IPS-18a (cell line): ENCODE data around the gene FUT7.
"Not testable (repeated sequence)": the region's sequence is repeated elsewhere in the genome, so short reads cannot be mapped to it uniquely, and the experiment has no call there.

Source experiments
- H3K27ac ChIP-seq: one replicate; pipeline ENCODE4 v1.5.1; 2013; ENCODE audit warnings: low read length
- H3K27me3 ChIP-seq: one replicate; pipeline ENCODE4 v1.6.1; 2013; ENCODE audit warnings: mild to moderate bottlenecking, low read length; ENCODE audit not compliant: control insufficient read depth, insufficient read depth
- H3K36me3 ChIP-seq: one replicate; pipeline ENCODE4 v1.6.1; 2013; ENCODE audit warnings: low read depth, low read length; ENCODE audit not compliant: control insufficient read depth
- H3K4me1 ChIP-seq: one replicate; pipeline ENCODE4 v1.6.1; 2013; ENCODE audit warnings: low read depth, low read length; ENCODE audit not compliant: control insufficient read depth
- H3K4me3 ChIP-seq: one replicate; pipeline ENCODE4 v1.5.1; 2013; ENCODE audit warnings: low read length
- H3K9ac ChIP-seq: one replicate; pipeline ENCODE4 v1.6.1; 2013; ENCODE audit warnings: mild to moderate bottlenecking, low read length, moderate library complexity
- H3K9me3 ChIP-seq: one replicate; pipeline ENCODE4 v1.6.1; 2013; ENCODE audit warnings: low read depth, low read length; ENCODE audit not compliant: control insufficient read depth

FUT7 gene

DNA sequence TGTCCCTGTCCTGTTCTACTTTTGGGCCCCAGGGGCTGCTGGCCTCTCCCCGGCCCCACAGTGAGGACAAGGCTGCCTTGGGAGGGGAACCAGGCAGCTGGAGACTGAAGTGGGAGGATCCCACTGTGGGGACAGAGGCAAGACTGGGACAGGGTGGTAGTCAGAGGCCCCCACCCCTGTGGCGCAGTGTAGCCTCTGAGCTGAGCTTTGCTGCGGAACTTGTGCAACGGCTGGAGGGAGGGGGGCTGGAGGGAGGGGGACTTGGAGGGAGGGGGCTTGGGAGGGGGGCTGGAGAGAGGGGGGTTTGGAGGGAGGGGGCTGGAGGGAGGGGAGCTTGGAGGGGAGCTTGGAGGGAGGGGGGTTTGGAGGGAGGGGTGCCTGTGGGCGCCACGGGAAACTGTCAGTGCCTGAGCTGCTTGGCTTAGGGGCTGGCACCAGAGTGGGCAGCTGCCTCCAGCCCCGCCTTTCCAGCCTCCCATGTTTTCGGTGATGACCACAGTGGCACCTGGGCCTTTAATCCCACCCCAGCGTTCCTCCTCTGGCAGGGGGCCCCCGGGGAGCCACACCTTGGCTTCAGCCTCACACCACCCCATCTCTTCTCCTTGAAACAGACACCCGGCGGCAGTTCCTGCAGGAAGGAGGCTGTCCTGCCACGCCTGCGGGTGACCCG is 2.3 kb upstream of the FUT7 start:
- no peak overlapping the region for H3K27ac ChIP-seq
- no peaks in the 10 kb centered on the region for H3K4me1 ChIP-seq
- no peak overlapping the region for H3K9ac ChIP-seq

DNA sequence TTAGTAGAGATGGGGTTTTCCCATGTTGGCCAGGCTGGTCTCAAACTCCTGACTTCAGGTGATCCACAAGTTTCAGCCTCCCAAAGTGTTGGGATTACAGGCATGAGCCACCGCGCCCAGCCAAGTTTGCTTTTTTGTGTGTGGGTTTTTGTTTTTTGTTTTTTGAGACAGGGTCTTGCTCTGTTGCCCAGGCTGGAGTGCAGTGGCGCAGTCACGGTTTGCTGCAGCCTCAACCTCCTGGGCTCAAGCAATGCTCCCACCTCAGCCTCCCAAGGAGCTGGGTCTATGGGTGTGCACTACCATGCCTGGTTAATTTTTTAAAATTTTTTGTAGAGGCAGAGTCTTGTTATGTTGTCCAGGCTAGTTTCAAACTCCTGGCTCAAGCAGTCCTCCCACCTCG is 1.6 kb upstream of the FUT7 start:
- not testable (repeated sequence) for H3K9ac ChIP-seq, H3K27ac ChIP-seq, H3K4me1 ChIP-seq

More for the DNA sequence above, 2.3 kb upstream of the FUT7 start:
- H3K9me3 ChIP-seq: no peaks in the 10 kb centered on the region
- H3K27me3 ChIP-seq: peaks cover 1% of the 10 kb centered on the region
- no peak overlapping the region for H3K4me3 ChIP-seq
- H3K36me3 ChIP-seq: no peaks in the 10 kb centered on the region

GRCh38 chr9:137032858-137033257 is 970 bp upstream of the FUT7 start:
- Histone ChIP-seq H3K9ac (no peak overlapping the region), H3K9me3 (no peaks in the 10 kb centered on the region), H3K27me3 (peaks cover 10% of the 10 kb centered on the region), H3K4me1 (no peaks in the 10 kb centered on the region), H3K36me3 (no peaks in the 10 kb centered on the region), H3K4me3 (no peak overlapping the region), H3K27ac (no peak overlapping the region)

More for the DNA sequence above, 1.6 kb upstream of the FUT7 start:
- H3K9me3 ChIP-seq, H3K27me3 ChIP-seq, H3K36me3 ChIP-seq, H3K4me3 ChIP-seq: not testable (repeated sequence)

- no peaks in the 10 kb centered on the region for H3K36me3 ChIP-seq
- no peak overlapping the region for H3K27ac ChIP-seq
- no peaks in the 10 kb centered on the region for H3K4me1 ChIP-seq
- H3K4me3 ChIP-seq: no peak overlapping the region
- H3K9me3 ChIP-seq: no peaks in the 10 kb centered on the region
- H3K27me3 ChIP-seq: peaks cover 27% of the 10 kb centered on the region
- no peak overlapping the region for H3K9ac ChIP-seq
These were observed 1.1 kb downstream of the FUT7 start for GRCh38 chr9:137030538-137031527.

DNA sequence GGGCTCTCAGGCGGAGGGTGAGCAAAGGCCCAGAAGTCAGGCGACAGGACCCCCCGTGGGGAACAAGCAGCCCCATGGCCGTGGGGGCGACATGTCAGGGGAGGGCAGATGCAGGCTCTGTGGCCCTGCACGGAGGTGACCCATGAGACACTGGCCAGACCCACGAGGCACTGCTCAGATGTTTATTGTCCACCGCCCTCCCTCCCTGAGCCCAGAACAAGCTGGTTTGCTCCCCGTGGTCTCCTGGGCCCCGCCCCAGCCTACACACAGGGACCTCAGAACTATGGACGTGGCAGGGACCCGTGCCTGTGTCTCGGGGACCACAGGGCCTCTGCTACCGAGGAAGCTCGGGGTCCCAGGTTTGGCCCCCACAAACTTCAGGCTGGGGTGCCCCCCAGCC is 1.9 kb downstream of the FUT7 start:
- Histone ChIP-seq H3K27me3 (peaks cover 27% of the 10 kb centered on the region), H3K4me1 (no peaks in the 10 kb centered on the region), H3K27ac (no peak overlapping the region), H3K9ac (no peak overlapping the region), H3K36me3 (no peaks in the 10 kb centered on the region), H3K4me3 (no peak overlapping the region), H3K9me3 (no peaks in the 10 kb centered on the region)

GRCh38 chr9:137029058-137029936 is 2.6 kb downstream of the FUT7 start:
- Histone ChIP-seq H3K27ac (no peak overlapping the region), H3K9me3 (no peaks in the 10 kb centered on the region), H3K4me3 (peak overlapping the region; percentile 50), H3K36me3 (no peaks in the 10 kb centered on the region), H3K9ac (no peak overlapping the region), H3K4me1 (no peaks in the 10 kb centered on the region), H3K27me3 (peaks cover 27% of the 10 kb centered on the region)

DNA sequence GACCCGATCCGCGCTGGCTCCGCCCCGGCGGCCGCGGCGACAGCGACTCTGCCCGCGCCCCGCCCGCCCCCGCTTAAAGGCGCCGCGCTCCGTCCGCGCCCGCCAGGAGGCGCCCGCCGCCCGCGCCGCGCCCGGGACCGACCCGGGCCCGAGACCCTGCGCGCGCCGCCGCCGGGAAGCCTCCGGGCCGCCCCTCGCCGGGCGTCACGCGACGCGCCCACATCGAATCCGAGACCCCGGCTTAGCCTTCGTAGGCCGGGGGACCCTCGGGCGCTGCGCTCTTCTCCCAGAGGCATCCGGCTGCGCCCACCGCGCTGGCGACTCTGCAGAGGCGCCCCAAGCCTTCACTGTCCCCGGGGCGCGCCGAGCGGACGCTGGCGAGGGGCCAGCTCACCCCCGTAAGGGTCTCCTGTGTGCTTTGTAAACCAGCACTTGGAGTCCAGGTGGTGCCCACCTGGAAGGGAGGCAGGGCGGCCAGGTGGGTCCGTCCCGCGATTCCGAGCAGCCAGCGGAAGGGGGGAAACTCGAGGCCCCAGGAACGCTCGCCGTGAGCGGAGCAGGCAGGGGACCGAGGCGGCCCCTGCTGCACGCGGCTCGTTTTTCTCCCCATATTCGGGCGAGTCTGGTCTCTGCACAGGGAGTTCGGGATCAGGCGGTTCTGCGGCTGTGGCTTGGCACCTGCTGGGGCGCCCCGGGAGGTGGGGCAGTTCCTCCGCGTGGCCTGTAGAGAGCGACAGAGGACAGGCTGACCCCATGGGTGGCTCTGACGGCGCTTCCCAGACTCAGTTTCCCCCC is 3.4 kb downstream of the FUT7 start:
- H3K4me1 ChIP-seq: no peaks in the 10 kb centered on the region
- H3K9ac ChIP-seq: no peak overlapping the region
- no peaks in the 10 kb centered on the region for H3K9me3 ChIP-seq
- no peak overlapping the region for H3K27ac ChIP-seq
- H3K36me3 ChIP-seq: no peaks in the 10 kb centered on the region
- H3K27me3 ChIP-seq: peaks cover 27% of the 10 kb centered on the region
- H3K4me3 ChIP-seq: peak overlapping the region; percentile 50

DNA sequence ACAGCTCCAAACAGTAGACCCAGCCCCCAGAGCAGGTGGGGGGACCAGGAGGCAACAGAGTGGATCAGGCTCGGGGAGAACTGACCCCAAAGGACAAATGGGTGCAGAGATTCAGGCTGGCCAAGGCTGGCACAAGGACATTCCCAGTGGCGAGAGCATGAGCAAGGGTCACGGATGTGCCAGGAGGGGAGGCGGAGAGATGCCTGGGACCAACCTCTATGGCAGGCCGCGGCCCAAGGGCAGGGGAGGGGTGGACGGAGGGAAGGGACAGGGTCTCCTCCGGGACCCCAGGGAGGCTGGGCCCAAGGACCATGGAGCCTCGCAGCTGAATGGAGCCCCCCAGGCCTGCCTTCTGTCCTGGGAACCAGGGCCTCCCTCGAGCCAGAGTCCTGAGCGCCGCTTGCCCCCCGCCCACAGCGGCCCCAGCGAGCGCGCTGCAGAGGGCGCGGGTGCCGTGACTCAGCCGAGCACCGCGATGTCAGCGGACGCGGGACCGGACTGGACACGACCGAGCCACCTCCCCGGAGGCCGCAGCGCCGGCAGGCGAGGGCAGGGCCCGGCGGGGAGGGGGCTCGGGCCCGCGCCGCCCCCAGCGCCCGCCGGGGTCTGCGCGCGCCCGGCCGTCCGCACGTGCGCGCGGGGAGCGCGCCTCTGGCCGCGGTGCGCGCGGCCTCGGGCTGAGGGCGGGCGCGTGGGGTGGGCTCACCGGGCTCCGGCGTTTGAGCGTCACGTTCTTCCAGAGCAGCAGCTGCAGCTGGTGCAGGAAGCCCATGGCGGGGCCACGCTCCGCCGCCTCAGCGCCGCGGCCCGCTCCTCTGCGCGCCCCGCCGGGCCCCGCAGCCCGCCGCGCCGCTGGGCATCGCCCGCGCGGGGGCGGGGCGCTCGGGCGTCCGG is 4.3 kb downstream of the FUT7 start, which contains the start of gene ABCA2:
TSS of gene ABCA2 (minus strand) at position 869 of the 894 bp plus-strand sequence. CDS start at position 772, 97 bp downstream.
- Histone ChIP-seq H3K9me3 (no peaks in the 10 kb centered on the region), H3K4me1 (no peaks in the 10 kb centered on the region), H3K27ac (no peak within 1 kb of the TSS)

DNA sequence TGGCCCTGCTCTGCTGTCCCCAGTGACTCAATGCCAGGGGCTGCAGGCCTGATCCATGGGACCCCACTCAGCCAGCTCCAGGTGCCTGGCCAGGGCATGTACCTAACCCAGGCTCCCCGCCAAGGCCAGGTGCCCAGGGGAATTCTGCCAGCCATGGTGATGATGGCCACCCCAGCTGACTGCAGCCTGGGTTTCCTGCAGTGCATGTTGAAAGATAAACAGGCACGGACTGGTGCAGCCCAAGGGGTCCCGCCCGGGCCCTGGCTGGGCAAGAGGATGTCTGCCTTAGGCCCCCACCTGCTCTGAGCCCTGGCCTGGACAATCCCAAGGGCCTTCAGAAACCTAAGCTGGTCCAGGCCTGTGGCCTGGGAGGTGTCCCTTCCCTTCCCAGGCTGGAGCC is 5.1 kb downstream of the FUT7 start:
- Histone ChIP-seq H3K36me3 (no peaks in the 10 kb centered on the region), H3K9me3 (no peaks in the 10 kb centered on the region), H3K4me3 (no peak overlapping the region), H3K9ac (no peak overlapping the region), H3K27me3 (peaks cover 27% of the 10 kb centered on the region), H3K27ac (no peak overlapping the region), H3K4me1 (no peaks in the 10 kb centered on the region)

More for the DNA sequence above, 4.3 kb downstream of the FUT7 start, which contains the start of gene ABCA2:
- no peak within 1 kb of the TSS for H3K9ac ChIP-seq
- no peaks in the 10 kb centered on the region for H3K36me3 ChIP-seq
- H3K27me3 ChIP-seq: peaks cover 27% of the 10 kb centered on the region
- peak within 1 kb of the TSS; percentile 50 for H3K4me3 ChIP-seq

- no peaks in the 10 kb centered on the region for H3K4me1 ChIP-seq
- H3K9me3 ChIP-seq: no peaks in the 10 kb centered on the region
- no peaks in the 10 kb centered on the region for H3K36me3 ChIP-seq
- no peak overlapping the region for H3K27ac ChIP-seq
- peaks cover 27% of the 10 kb centered on the region for H3K27me3 ChIP-seq
- H3K9ac ChIP-seq: no peak overlapping the region
- H3K4me3 ChIP-seq: no peak overlapping the region
These were observed 5.5 kb downstream of the FUT7 start for GRCh38 chr9:137026384-137026783.
